Activated CD4-positive, alpha-beta T cell treated with anti-CD3 and anti-CD28 coated beads for 4 hours (primary cell): ENCODE data around the gene NRBF2.
A peak's percentile ranks its signal among the peaks of the same experiment; 100 is the strongest.

Experiments used
- DNase-seq, 2 donors: peaks; one replicate each; pipeline ENCODE4 v3.0.0-alpha.2; 2020

The NRBF2 gene

GRCh38 chr10:63165249-63165648, 32.1 kb downstream of the NRBF2 start:
- no peak for DNase-seq

- peak in 1 of 2 donors; percentile 32 for DNase-seq
Observed at GRCh38 chr10:63166742-63167258, 33.7 kb downstream of the NRBF2 start.

GRCh38 chr10:63168821-63169462, 35.8 kb downstream of the NRBF2 start:
- DNase-seq, result no peak

GRCh38 chr10:63169624-63170023, 36.5 kb downstream of the NRBF2 start:
- DNase-seq, result no peak

- no peak for DNase-seq
Observed at GRCh38 chr10:63171255-63171855, 38.2 kb downstream of the NRBF2 start.

- no peak for DNase-seq
Observed at GRCh38 chr10:63171926-63172325, 38.8 kb downstream of the NRBF2 start.

GRCh38 chr10:63173468-63174232, 40.5 kb downstream of the NRBF2 start:
- DNase-seq, result no peak

GRCh38 chr10:63175534-63175933, 42.4 kb downstream of the NRBF2 start:
- DNase-seq, result no peak

- no peak for DNase-seq
Observed at GRCh38 chr10:63192826-63193225, 59.7 kb downstream of the NRBF2 start.

- DNase-seq, result no peak
Observed at GRCh38 chr10:63197344-63198092, 64.4 kb downstream of the NRBF2 start.

- DNase-seq, result no peak
Observed at GRCh38 chr10:63199716-63200115, 66.6 kb downstream of the NRBF2 start.

GRCh38 chr10:63200431-63200830, 67.3 kb downstream of the NRBF2 start:
- DNase-seq, result no peak

GRCh38 chr10:63201118-63201517, 68.0 kb downstream of the NRBF2 start:
- no peak for DNase-seq
